Measurements from ENCODE around the gene GIPC3. TPM values are rescaled to one million over a fixed set of nuclear protein-coding genes. Genes with fewer than 3 reads are reported as not detected.

GIPC3 gene
- polyA plus RNA-seq, 2 of the 4 experiments (the other 2 are of a cell fraction): 0.05 to 0.12 TPM

GRCh38 chr19:3608079-3608641 is 22.9 kb downstream of the GIPC3 start (continued):
- TF ChIP-seq BHLHE40 (IDR thresholded peaks at IDR 0.05; ENCODE audit: low read depth, low read length) (no peak), CBX2 (IDR thresholded peaks at IDR 0.05; ENCODE audit: borderline replicate concordance, low read depth) (no peak)

GRCh38 chr19:3608750-3609322 is 23.6 kb downstream of the GIPC3 start:
- ATAC-seq: no peak
- no peak for DNase-seq (ENCODE audit: low read depth in 1 of 2, low spot score in 1 of 2)
- H3K27ac ChIP-seq: no peak overlapping the region
- H3K4me1 ChIP-seq: peaks cover 12% of the 10 kb centered on the region
- 93% methylated on average over 6 of the region's 21 CpGs for WGBS (ENCODE audit: missing lambda C conversion rate)
- no peak overlapping the region for H3K4me3 ChIP-seq
- no peak for FAIRE-seq
- no peaks in the 10 kb centered on the region for H3K9me3 ChIP-seq
- peak; percentile 16 for TF ChIP-seq ZFP36 (IDR thresholded peaks at IDR 0.05; ENCODE audit: borderline replicate concordance, partially characterized antibody)
- TF ChIP-seq POLR2AphosphoS2 (conservative IDR thresholded peaks at IDR 0.05; ENCODE audit: low read length): no peak
- ChIA-PET POLR2A (no interaction called here), CTCF (interaction anchor here (0.8 to 2.6 kb wide), 7 partner anchors 10 to 282 kb away, joined by 3 to 12 read pairs (median 3); no protein-coding TSS in a partner anchor)
- H3K4me2 ChIP-seq: no peak overlapping the region

- Histone ChIP-seq H3K4me2 (no peak overlapping the region), H3K27ac (no peak overlapping the region), H3K9me3 (no peaks in the 10 kb centered on the region), H3K4me3 (no peak overlapping the region), H3K4me1 (peaks cover 12% of the 10 kb centered on the region)
- ChIA-PET POLR2A (no interaction called here), CTCF (interaction anchor here (1.0 to 2.6 kb wide), 3 partner anchors 8 to 39 kb away, joined by 3 to 12 read pairs (median 3); no protein-coding TSS in a partner anchor)
- 81% methylated on average over 15 of the region's 24 CpGs for WGBS (ENCODE audit: missing lambda C conversion rate)
- DNase-seq (ENCODE audit: low read depth in 1 of 2, low spot score in 1 of 2): peak in 1 of 2 experiments; percentile 47
- ATAC-seq: 0 out of 6 replicates have a peak, but pooled peaks of 1 of the 2 experiments have one; percentile 5
- TF ChIP-seq SREBF2 (IDR thresholded peaks at IDR 0.05) (no peak), FOXS1 (CRISPR knock-in tag; IDR thresholded peaks at IDR 0.05) (no peak), ZSCAN20 (CRISPR knock-in tag; IDR thresholded peaks at IDR 0.05) (no peak), ESRRA (IDR thresholded peaks at IDR 0.05; ENCODE audit: borderline replicate concordance, low read length) (no peak)
- FAIRE-seq: no peak
Observed at GRCh38 chr19:3609779-3610719, 24.8 kb downstream of the GIPC3 start.

- DNase-seq (ENCODE audit: low read depth in 1 of 2, low spot score in 1 of 2) (no peak), FAIRE-seq (no peak), ATAC-seq (no peak)
- Histone ChIP-seq H3K27ac (no peak overlapping the region), H3K4me1 (peaks cover 11% of the 10 kb centered on the region), H3K4me3 (no peak overlapping the region), H3K4me2 (no peak overlapping the region), H3K9me3 (no peaks in the 10 kb centered on the region)
- ChIA-PET CTCF (interaction anchor here (1.5 to 2.6 kb wide), 2 partner anchors 7 to 11 kb away, joined by 4 to 12 read pairs; no protein-coding TSS in a partner anchor), POLR2A (no interaction called here)
- TF ChIP-seq BCL3 (IDR thresholded peaks at IDR 0.05) (no peak), E2F6 (IDR thresholded peaks at IDR 0.05; ENCODE audit: borderline replicate concordance, low read depth) (no peak), ZNF302 (CRISPR knock-in tag; IDR thresholded peaks at IDR 0.05) (no peak), MAX (IDR thresholded peaks at IDR 0.05) (no peak), SMC3 (IDR thresholded peaks at IDR 0.05) (no peak), GATA3 (IDR thresholded peaks at IDR 0.05; ENCODE audit: borderline replicate concordance) (no peak), PBX3 (IDR thresholded peaks at IDR 0.05) (no peak), FOSL2 (IDR thresholded peaks at IDR 0.05) (no peak), FOSL2 (CRISPR knock-in tag; IDR thresholded peaks at IDR 0.05) (no peak), PHF8 (IDR thresholded peaks at IDR 0.05; ENCODE audit: borderline replicate concordance, low read depth) (no peak), TP53 (CRISPR knock-in tag; IDR thresholded peaks at IDR 0.05) (no peak), ELK1 (IDR thresholded peaks at IDR 0.05; ENCODE audit: low read depth, low read length) (no peak), JUN (IDR thresholded peaks at IDR 0.05) (no peak), TFCP2L1 (CRISPR knock-in tag; IDR thresholded peaks at IDR 0.05) (no peak)
- 85% methylated on average over 28 of the region's 41 CpGs for WGBS (ENCODE audit: missing lambda C conversion rate)
Observed at GRCh38 chr19:3610745-3611717, 25.8 kb downstream of the GIPC3 start.
